Adrenal gland (tissue), 19 donors: Measurements from ENCODE around the gene PREB. TPM values are rescaled to one million over a fixed set of nuclear protein-coding genes. Genes with fewer than 3 reads are reported as not detected.

Experiments used
- DNase-seq, 7 donors: peaks; one replicate each; pipeline ENCODE4 v3.0.0-alpha.2; 2019 to 2020
- H3K27ac ChIP-seq, 5 donors: fragments of 200-600 bp; sonication (generic) in 4 of 5; 1 replicate in 3 of 5; 2 replicates in 2 of 5; pipeline versions ENCODE4 v1.5.1 to v1.8.0; 2016 to 2020; ENCODE audit warnings: mild to moderate bottlenecking in 1 of 5
- H3K27me3 ChIP-seq: fragments of 200-600 bp; 2 replicates; pipeline ENCODE4 v1.8.0; 2021
- H3K36me3 ChIP-seq, 2 donors: fragments of 200-600 bp; replicated peaks in 1 of 2; 1 replicate in 1 of 2; 2 replicates in 1 of 2; pipeline versions ENCODE4 v1.5.1 to v1.8.0; 2018 to 2022
- H3K4me1 ChIP-seq, 2 donors: fragments of 200-600 bp; replicated peaks in 1 of 2; 1 replicate in 1 of 2; 2 replicates in 1 of 2; pipeline versions ENCODE4 v1.5.1 to v1.8.0; 2018 to 2021
- H3K4me3 ChIP-seq, 4 donors: fragments of 200-600 bp; sonication (generic) in 3 of 4; one replicate each; pipeline ENCODE4 v1.5.1; 2016 to 2018
- H3K9me3 ChIP-seq, 3 donors: fragments of 200-600 bp; sonication (generic) in 1 of 3; replicated peaks in 1 of 3; 1 replicate in 2 of 3; 2 replicates in 1 of 3; pipeline versions ENCODE4 v1.5.1 to v1.8.0; 2016 to 2021
- CTCF ChIP-seq, 6 experiments: fragments of 450-650 bp in 4 of 6; fragments of 200-600 bp in 2 of 6; sonication (generic) in 1 of 6; IDR thresholded peaks; 1 replicate in 5 of 6; 2 replicates in 1 of 6; pipeline versions ENCODE4 v1.5.1 to v1.8.0; 2016 to 2021; ENCODE audit warnings: antibody characterized with exemption in 6 of 6, mild to moderate bottlenecking in 2 of 6, moderate library complexity in 1 of 6
- POLR2A ChIP-seq, 2 donors: fragments of 450-650 bp; IDR thresholded peaks; one replicate each; pipeline ENCODE4 v1.6.1; 2017; ENCODE audit warnings: antibody characterized with exemption in 2 of 2, mild to moderate bottlenecking in 2 of 2, moderate library complexity in 1 of 2
- WGBS, 4 donors: extraction: QIAGEN DNeasy Blood & Tissue Kit in 2 of 4; methylation state at CpG; one replicate each; pipeline versions ENCODE4 v1.1.5 to v1.1.7; 2013 to 2017; 5-methylcytosine and 5-hydroxymethylcytosine counted together
- intact Hi-C, 2 donors: fragments of 100-400 bp; cut with DNase I; formaldehyde crosslinking; loops; one replicate each; pipeline versions ENCODE4 v1.14.1 to v1.15.0; 2022 to 2023
- long read RNA-seq, 10 donors: library from polyadenylated mRNA in 3 of 10; unstranded in 2 of 10; stranded (forward) in 1 of 10; transcript quantifications; one replicate each; pipeline ENCODE4 v2.0.0 and lab custom pipeline, GENCODE V29; 2021 to 2026
- polyA plus RNA-seq, 3 donors: library from polyadenylated mRNA; stranded (reverse); fragments of 200-250 nt in 2 of 3; fragments of 350-450 nt in 1 of 3; fragmentation: Illumina TruSeq in 1 of 3; extraction: RNeasy Lipid Tissue Mini Kit (QIAGEN cat#74804) in 1 of 3; gene quantifications; one replicate each; pipeline ENCODE4 v1.2.3, GENCODE V29; 2013 to 2014
- total RNA-seq, 9 donors: library from RNA; depleted of rRNA in 4 of 9; stranded (reverse); fragments of >200 nt in 4 of 9; fragments of 120-200 nt in 1 of 9; fragmentation: NEBNext Ultra II Directional in 1 of 9; extraction: Animal tissue kit (Norgen Biotek cat#: 25700) in 1 of 9; gene quantifications; one replicate each; pipeline versions ENCODE4 v1.1.0 to v1.2.4, GENCODE V29; 2013 to 2023
- donor health status: healthy with polysubstance abuse.
- donor health status: Bipolar disorder and iron deficiency.
- donor health status: DM: yes; HTN: yes; CAD: no.
- donor health status: DM: no; HTN: no; CAD: no.
- donor health status: DM: no; HTN: no; CAD: no.
- donor health status: DM: yes; HTN: yes; CAD: no.

The PREB gene
- total RNA-seq (10 to 100 TPM; 47.0 to 91.5 (median 64.6) TPM), polyA plus RNA-seq (10 to 100 TPM; 44.1 to 68.5 (median 67.8) TPM)
- long read RNA-seq, donor 1, transcript PREB-201 (9 exons, 2,166 nt), result major isoform, 26 of 45 reads
- long read RNA-seq, donor 1, partial matches to known transcripts, result 19 of 45 reads
- long read RNA-seq, donor 1, other reads (novel, unspliced or antisense), result 0 of 45 reads
- long read RNA-seq, donor 2, partial matches to known transcripts, result 0 of 4 reads
- long read RNA-seq, donor 2, other reads (novel, unspliced or antisense), result 0 of 4 reads
- long read RNA-seq, donor 3, transcript PREB-201 (9 exons, 2,166 nt), result major isoform, 16 of 17 reads
- long read RNA-seq, donor 3, partial matches to known transcripts, result 0 of 17 reads
- long read RNA-seq, donor 3, other reads (novel, unspliced or antisense), result 0 of 17 reads
- long read RNA-seq, donor 4, transcript PREB-201 (9 exons, 2,166 nt), result major isoform, 39 of 47 reads
- long read RNA-seq, donor 4, partial matches to known transcripts, result 2 of 47 reads
- long read RNA-seq, donor 4, other reads (novel, unspliced or antisense), result 6 of 47 reads
- long read RNA-seq, donor 5, transcript PREB-201 (9 exons, 2,166 nt), result major isoform, 126 of 153 reads
- long read RNA-seq, donor 5, partial matches to known transcripts, result 8 of 153 reads
- long read RNA-seq, donor 5, other reads (novel, unspliced or antisense), result 17 of 153 reads
- long read RNA-seq, donor 6, transcript PREB-201 (9 exons, 2,166 nt), result major isoform, 20 of 28 reads
- long read RNA-seq, donor 6, partial matches to known transcripts, result 2 of 28 reads
- long read RNA-seq, donor 6, other reads (novel, unspliced or antisense), result 6 of 28 reads
- long read RNA-seq, donor 7, transcript PREB-201 (9 exons, 2,166 nt), result major isoform, 6 of 11 reads
- long read RNA-seq, donor 7, partial matches to known transcripts, result 5 of 11 reads
- long read RNA-seq, donor 7, other reads (novel, unspliced or antisense), result 0 of 11 reads
- long read RNA-seq, donor 8, transcript PREB-201 (9 exons, 2,166 nt), result major isoform, 19 of 19 reads
- long read RNA-seq, donor 8, partial matches to known transcripts, result 0 of 19 reads
- long read RNA-seq, donor 8, other reads (novel, unspliced or antisense), result 0 of 19 reads
- long read RNA-seq, donor 9, transcript PREB-201 (9 exons, 2,166 nt), result major isoform, 6 of 6 reads
- long read RNA-seq, donor 9, partial matches to known transcripts, result 0 of 6 reads
- long read RNA-seq, donor 9, other reads (novel, unspliced or antisense), result 0 of 6 reads
- long read RNA-seq, donor 10, transcript PREB-201 (9 exons, 2,166 nt), result major isoform, 8 of 8 reads
- long read RNA-seq, donor 10, partial matches to known transcripts, result 0 of 8 reads
- long read RNA-seq, donor 10, other reads (novel, unspliced or antisense), result 0 of 8 reads

- WGBS, 4 donors, result 0 to 1% (median 1%) methylated on average over 14 to 86 of the region's 86 CpGs
- no peaks in the 10 kb centered on the region for H3K9me3 ChIP-seq
- peaks cover 0 to 32% of the 10 kb centered on the region in 2 donors for H3K36me3 ChIP-seq
- no peak for TF ChIP-seq CTCF (IDR thresholded peaks at IDR 0.05)
- peak; percentile 61 to 82 for TF ChIP-seq POLR2A (IDR thresholded peaks at IDR 0.05)
- peak within 1 kb of the TSS in 4 of 5 donors; percentile 68 to 94 (median 80) for H3K27ac ChIP-seq
- H3K27me3 ChIP-seq, result no peaks in the 10 kb centered on the region
- peak; percentile 97 to 98 (median 98) for DNase-seq
- peaks cover 8 to 15% of the 10 kb centered on the region in 2 donors for H3K4me1 ChIP-seq
- H3K4me3 ChIP-seq, result peak within 1 kb of the TSS; percentile 89 to 93 (median 92)
- intact Hi-C loops, result no loop called here
Observed at GRCh38 chr2:27133905-27134780, at the start of gene PREB. Gene PREB, minus strand, starts transcription at chr2:27134636. Its CDS starts 215 bp downstream, at chr2:27134421.

GRCh38 chr2:27184115-27184514 is 49.7 kb upstream of the PREB start:
- intact Hi-C loops, result no loop called here
- Histone ChIP-seq H3K36me3 (no peaks in the 10 kb centered on the region), H3K27me3 (no peaks in the 10 kb centered on the region), H3K4me3 (no peak overlapping the region), H3K27ac (peak overlapping the region in 2 of 5 donors; percentile 70 to 85), H3K4me1 (peaks cover 0 to 7% of the 10 kb centered on the region in 2 donors), H3K9me3 (no peaks in the 10 kb centered on the region)
- TF ChIP-seq POLR2A (IDR thresholded peaks at IDR 0.05) (no peak), CTCF (IDR thresholded peaks at IDR 0.05) (no peak)
- peak in 2 of 7 donors; percentile 19 to 57 for DNase-seq
- 54 to 71% (median 66%) methylated on average over 4 of the region's 4 CpGs for WGBS, 4 donors

GRCh38 chr2:27182346-27182745 is 47.9 kb upstream of the PREB start:
- H3K4me3 ChIP-seq, result no peak overlapping the region
- no peak for DNase-seq
- H3K4me1 ChIP-seq, result peaks cover 0 to 8% of the 10 kb centered on the region in 2 donors
- no peaks in the 10 kb centered on the region for H3K27me3 ChIP-seq
- TF ChIP-seq POLR2A (IDR thresholded peaks at IDR 0.05) (no peak), CTCF (IDR thresholded peaks at IDR 0.05) (no peak)
- intact Hi-C loops, result no loop called here
- H3K27ac ChIP-seq, result peak overlapping the region in 2 of 5 donors; percentile 51 to 68
- no peaks in the 10 kb centered on the region for H3K9me3 ChIP-seq
- H3K36me3 ChIP-seq, result no peaks in the 10 kb centered on the region
- WGBS, 4 donors, result 62 to 81% (median 66%) methylated on average over 4 of the region's 4 CpGs
